ENCODE measurements around the gene LAGE3.

Gene LAGE3

GRCh38 chrX:154436983-154437752 is 41.9 kb downstream of the LAGE3 start, which contains the start of gene GDI1:
Gene GDI1 (plus strand): TSS chrX:154437154. CDS start chrX:154437255, 101 bp downstream.
- peak within 1 kb of the TSS; percentile 95 for H3K27ac ChIP-seq (ENCODE audit: extremely low read depth, low read depth, low read length)
- ChIA-PET CTCF (no interaction called here), POLR2A (interaction anchor here (1.9 kb wide), 1 partner anchor 39 kb away, joined by 4 read pairs; the partner anchor contains the start of gene RPL10)
- H3K4me3 ChIP-seq (ENCODE audit: low read depth, low read length) = peak within 1 kb of the TSS; percentile 69
- H3K9me3 ChIP-seq (ENCODE audit: control insufficient read depth, insufficient read depth, low read depth, low read length) = no peaks in the 10 kb centered on the region
- peaks cover 7 to 84% of the 10 kb centered on the region in 2 experiments; a peak in 2 of 3 replicates for H3K36me3 ChIP-seq (ENCODE audit: control insufficient read depth in 2 of 2, insufficient read depth in 1 of 2, low read length in 2 of 2)
- no peaks in the 10 kb centered on the region for H3K4me1 ChIP-seq (ENCODE audit: control insufficient read depth, insufficient read depth, low read length)
- peak; percentile 11; the same call in 1 of the 2 replicates for TF ChIP-seq ZBTB20 (tag by site-specific recombination; IDR thresholded peaks at IDR 0.05)
- peak; percentile 66; the same call in 1 of the 2 replicates for TF ChIP-seq REPIN1 (tag by site-specific recombination; IDR thresholded peaks at IDR 0.05; ENCODE audit: low read depth)
- TF ChIP-seq ZNF146 (tag by site-specific recombination; IDR thresholded peaks at IDR 0.05) = 0 out of 2 replicates have a peak, but pooled peaks have one; percentile 4
- no peak for TF ChIP-seq ZNF132 (tag by site-specific recombination; IDR thresholded peaks at IDR 0.05; ENCODE audit: borderline replicate concordance)
- no peak for TF ChIP-seq ZNF521 (tag by site-specific recombination; IDR thresholded peaks at IDR 0.05)
- peak; percentile 71; the same call in 1 of the 2 replicates for TF ChIP-seq GLIS2 (tag by site-specific recombination; IDR thresholded peaks at IDR 0.05)
- TF ChIP-seq YY1 (tag by site-specific recombination; IDR thresholded peaks at IDR 0.05) = peak; percentile 93
- TF ChIP-seq ZNF837 (tag by site-specific recombination; IDR thresholded peaks at IDR 0.05) = no peak
- no peak for TF ChIP-seq ZNF626 (tag by site-specific recombination; IDR thresholded peaks at IDR 0.05)
- peak; percentile 62; the same call in 1 of the 2 replicates for TF ChIP-seq ZBTB10 (tag by site-specific recombination; IDR thresholded peaks at IDR 0.05)
- no peak for TF ChIP-seq ELK4 (IDR thresholded peaks at IDR 0.05; ENCODE audit: borderline replicate concordance, low read depth, low read length)
- TF ChIP-seq SP7 (tag by site-specific recombination; IDR thresholded peaks at IDR 0.05) = peak; percentile 27; the same call in 1 of the 2 replicates
- TF ChIP-seq PATZ1 (tag by site-specific recombination; IDR thresholded peaks at IDR 0.05) = 0 out of 2 replicates have a peak, but pooled peaks have one; percentile 48
- TF ChIP-seq HOXD13 (CRISPR knock-in tag; IDR thresholded peaks at IDR 0.05; ENCODE audit: borderline replicate concordance) = no peak
- TF ChIP-seq ZNF513 (tag by site-specific recombination; IDR thresholded peaks at IDR 0.05) = 0 out of 2 replicates have a peak, but pooled peaks have one; percentile 20
- peak; percentile 57; the same call in 1 of the 2 replicates for TF ChIP-seq ZSCAN5A (tag by site-specific recombination; IDR thresholded peaks at IDR 0.05)
- TF ChIP-seq ZNF501 (tag by site-specific recombination; IDR thresholded peaks at IDR 0.05) = peak; percentile 22; the same call in 1 of the 2 replicates
- peak; percentile 56 for TF ChIP-seq HIC1 (tag by site-specific recombination; IDR thresholded peaks at IDR 0.05)
- peak; percentile 26; the same call in 1 of the 2 replicates for TF ChIP-seq GLIS1 (tag by site-specific recombination; IDR thresholded peaks at IDR 0.05)
- peak; percentile 82 for TF ChIP-seq YY2 (tag by site-specific recombination; IDR thresholded peaks at IDR 0.05)
- TF ChIP-seq ZFHX2 (tag by site-specific recombination; conservative IDR thresholded peaks at IDR 0.05) = peak; percentile 44
- TF ChIP-seq KLF8 (tag by site-specific recombination; IDR thresholded peaks at IDR 0.05) = peak; percentile 59; the same call in 1 of the 2 replicates
- TF ChIP-seq ZNF169 (tag by site-specific recombination; IDR thresholded peaks at IDR 0.05) = 0 out of 2 replicates have a peak, but pooled peaks have one; percentile 55
- peak; percentile 79 for TF ChIP-seq KLF16 (tag by site-specific recombination; IDR thresholded peaks at IDR 0.05)
- TF ChIP-seq ZSCAN30 (tag by site-specific recombination; IDR thresholded peaks at IDR 0.05) = peak; percentile 47; the same call in 1 of the 2 replicates
- no peak for TF ChIP-seq ZNF214 (tag by site-specific recombination; IDR thresholded peaks at IDR 0.05; ENCODE audit: borderline replicate concordance)

Data from HEK293 (cell line).